IMR-90 (cell line): ENCODE measurements around the gene PLD6. TPM values are rescaled to one million over a fixed set of nuclear protein-coding genes. Genes with fewer than 3 reads are reported as not detected.
A peak's percentile ranks its signal among the peaks of the same experiment; 100 is the strongest.

Experiments used
- ATAC-seq: fragments of 200-7000 bp; cut with Tn5 transposase; 2 replicates; pipeline ENCODE4 v1.9.1; 2020; ENCODE audit warnings: low read depth, mild to moderate bottlenecking, moderate library complexity
- BruUV-seq: library from RNA; stranded (reverse); fragments of 400-500 nt; replicated peaks from 2 replicates; lab custom pipeline; 2021; lab: Mats Ljungman, UMichigan
- CTCF ChIA-PET: fragments of 300-600 bp; formaldehyde crosslinking; extraction: SDS; loops from one replicate; lab custom pipeline; 2021; ENCODE audit warnings: antibody characterized with exemption; lab: Yijun Ruan, JAX
- POLR2A ChIA-PET: fragments of 300-600 bp; sonication (Branson Sonifier 250); formaldehyde crosslinking; loops from one replicate; lab custom pipeline; 2022; ENCODE audit warnings: antibody characterized with exemption; ENCODE audit not compliant: unreplicated experiment; lab: Charles Lee
- DNase-seq: peaks from one replicate; pipeline ENCODE4 v3.0.0; 2013
- H2AFZ ChIP-seq: replicated peaks from 2 replicates; pipeline ENCODE3; 2013; ENCODE audit warnings: low read length, mild to moderate bottlenecking; ENCODE audit not compliant: poor library complexity
- H2AK5ac ChIP-seq: 2 replicates; pipeline ENCODE4 v1.6.1; 2013; ENCODE audit warnings: low read depth, low read length, inconsistent platforms
- H2AK9ac ChIP-seq: replicated peaks from 2 replicates; pipeline ENCODE3; 2013; ENCODE audit warnings: mild to moderate bottlenecking, low read depth, low read length, moderate library complexity; ENCODE audit not compliant: poor library complexity
- H2BK120ac ChIP-seq: 2 replicates; pipeline ENCODE4 v1.6.1; 2013; ENCODE audit warnings: low read depth, low read length, inconsistent platforms
- H2BK15ac ChIP-seq: 3 replicates; pipeline ENCODE4 v1.6.1; 2013; ENCODE audit warnings: low read depth, low read length, inconsistent platforms
- H2BK20ac ChIP-seq: 2 replicates; pipeline ENCODE4 v1.6.1; 2013; ENCODE audit warnings: low read depth, mild to moderate bottlenecking, inconsistent platforms, low read length, moderate library complexity
- H2BK5ac ChIP-seq: 2 replicates; pipeline ENCODE4 v1.6.1; 2013; ENCODE audit warnings: mild to moderate bottlenecking, low read depth, low read length, inconsistent platforms; ENCODE audit not compliant: poor library complexity, severe bottlenecking
- H3K14ac ChIP-seq: replicated peaks from 2 replicates; pipeline ENCODE4 v1.6.1; 2013; ENCODE audit warnings: low read depth, low read length, inconsistent platforms
- H3K18ac ChIP-seq: 2 replicates; pipeline ENCODE4 v1.6.1; 2013; ENCODE audit warnings: low read depth, low read length, control low read depth
- H3K23ac ChIP-seq: 2 replicates; pipeline ENCODE4 v1.6.1; 2013; ENCODE audit warnings: low read depth, low read length, inconsistent platforms
- H3K27ac ChIP-seq: 2 replicates; pipeline ENCODE4 v1.5.1; 2013; ENCODE audit warnings: mild to moderate bottlenecking, control low read depth, low read length; ENCODE audit not compliant: insufficient read depth
- H3K27me3 ChIP-seq: 2 replicates; pipeline ENCODE4 v1.6.1; 2013; ENCODE audit warnings: low read length; ENCODE audit not compliant: control insufficient read depth, insufficient read depth
- H3K36me3 ChIP-seq: 2 replicates; pipeline ENCODE4 v1.6.1; 2013; ENCODE audit warnings: low read length, mixed read lengths; ENCODE audit not compliant: control insufficient read depth, insufficient read depth
- H3K4ac ChIP-seq: 2 replicates; pipeline ENCODE4 v1.6.1; 2013; ENCODE audit warnings: low read depth, low read length, inconsistent platforms
- H3K4me1 ChIP-seq: 2 replicates; pipeline ENCODE4 v1.6.1; 2013; ENCODE audit warnings: low read length, mixed read lengths; ENCODE audit not compliant: control insufficient read depth, insufficient read depth
- H3K4me2 ChIP-seq: 2 replicates; pipeline ENCODE4 v1.6.1; 2013; ENCODE audit warnings: low read depth, mild to moderate bottlenecking, control low read depth, low read length, moderate library complexity
- H3K4me3 ChIP-seq: 2 replicates; pipeline ENCODE4 v1.5.1; 2013; ENCODE audit warnings: low read depth, mild to moderate bottlenecking, control low read depth, low read length, moderate library complexity; ENCODE audit not compliant: insufficient read depth
- H3K56ac ChIP-seq: 2 replicates; pipeline ENCODE4 v1.6.1; 2013; ENCODE audit warnings: low read length, inconsistent platforms; ENCODE audit not compliant: insufficient read depth; ENCODE audit errors: extremely low read depth
- H3K79me1 ChIP-seq, 2 experiments: 2 replicates each; pipeline ENCODE4 v1.6.1; 2013; ENCODE audit warnings: low read length in 2 of 2, inconsistent platforms in 1 of 2, low read depth in 1 of 2
- H3K9ac ChIP-seq: 2 replicates; pipeline ENCODE4 v1.6.1; 2013; ENCODE audit warnings: low read depth, low read length, control low read depth
- H3K9me1 ChIP-seq: 2 replicates; pipeline ENCODE4 v1.6.1; 2013; ENCODE audit warnings: low read length, inconsistent platforms; ENCODE audit not compliant: insufficient read depth
- H3K9me3 ChIP-seq: 2 replicates; pipeline ENCODE4 v1.6.1; 2013; ENCODE audit warnings: low read length; ENCODE audit not compliant: control insufficient read depth, insufficient read depth
- H4K20me1 ChIP-seq: 2 replicates; pipeline ENCODE4 v1.6.1; 2013; ENCODE audit warnings: low read length, inconsistent platforms; ENCODE audit not compliant: insufficient read depth
- H4K5ac ChIP-seq: 2 replicates; pipeline ENCODE4 v1.6.1; 2013; ENCODE audit warnings: mild to moderate bottlenecking, low read depth, low read length, control low read depth
- H4K8ac ChIP-seq, 2 experiments: 2 replicates each; pipeline ENCODE4 v1.6.1; 2013; ENCODE audit warnings: low read depth in 2 of 2, low read length in 2 of 2, control low read depth in 1 of 2, inconsistent platforms in 1 of 2
- H4K91ac ChIP-seq: 2 replicates; pipeline ENCODE4 v1.6.1; 2013; ENCODE audit warnings: low read depth, low read length, inconsistent platforms; ENCODE audit not compliant: insufficient read depth
- BHLHE40 ChIP-seq: fragments of 150-350 bp; IDR thresholded peaks from 2 replicates; pipeline ENCODE4 v1.6.1; 2016; ENCODE audit warnings: mild to moderate bottlenecking, low read depth, low read length
- CEBPB ChIP-seq: IDR thresholded peaks from 2 replicates; pipeline ENCODE4 v1.6.1; 2012; ENCODE audit warnings: low read depth, low read length, improper control_type of control experiment
- CHD1 ChIP-seq: IDR thresholded peaks from 2 replicates; pipeline ENCODE4 v1.6.1; 2012; ENCODE audit warnings: low read depth, low read length, improper control_type of control experiment
- ELK1 ChIP-seq: fragments of 150-350 bp; IDR thresholded peaks from 2 replicates; pipeline ENCODE4 v1.6.1; 2016; ENCODE audit warnings: low read depth, mild to moderate bottlenecking, low read length, moderate library complexity, borderline replicate concordance
- FOS ChIP-seq: fragments of 150-350 bp; IDR thresholded peaks from 2 replicates; pipeline ENCODE4 v1.6.1; 2016; ENCODE audit warnings: low read depth, low read length
- MAFK ChIP-seq: IDR thresholded peaks from 2 replicates; pipeline ENCODE4 v1.6.1; 2012; ENCODE audit warnings: low read depth, low read length, improper control_type of control experiment
- MAZ ChIP-seq: IDR thresholded peaks from 2 replicates; pipeline ENCODE4 v1.6.1; 2012; ENCODE audit warnings: low read depth, mild to moderate bottlenecking, low read length, improper control_type of control experiment, moderate library complexity, borderline replicate concordance
- MXI1 ChIP-seq: IDR thresholded peaks from 2 replicates; pipeline ENCODE4 v1.6.1; 2012; ENCODE audit warnings: low read depth, mild to moderate bottlenecking, low read length, moderate library complexity, borderline replicate concordance
- RAD21 ChIP-seq: IDR thresholded peaks from 2 replicates; pipeline ENCODE4 v1.6.1; 2012; ENCODE audit warnings: low read length, improper control_type of control experiment
- RCOR1 ChIP-seq: IDR thresholded peaks from 2 replicates; pipeline ENCODE4 v1.6.1; 2012; ENCODE audit warnings: mild to moderate bottlenecking, low read length, improper control_type of control experiment; ENCODE audit not compliant: insufficient replicate concordance
- SMC3 ChIP-seq: fragments of 150-350 bp; IDR thresholded peaks from 2 replicates; pipeline ENCODE4 v1.6.1; 2016; ENCODE audit warnings: low read depth, mild to moderate bottlenecking, antibody characterized with exemption, low read length, moderate library complexity
- WGBS, 2 experiments: methylation state at CpG; one replicate each; pipeline versions ENCODE4 v1.1.5 to v1.1.7; 2013; ENCODE audit warnings: missing lambda C conversion rate in 2 of 2; ENCODE audit not compliant: insufficient read length in 1 of 2; ENCODE audit errors: extremely low coverage in 2 of 2; 5-methylcytosine and 5-hydroxymethylcytosine counted together
- dilution Hi-C: fragments of 300-500 bp; cut with HindIII; formaldehyde crosslinking; loops from one replicate; pipeline ENCODE4 v1.14.3; 2018; ENCODE audit warnings: low sequenced_read_pairs; ENCODE audit not compliant: unreplicated experiment
- in situ Hi-C: fragments of 300-500 bp; cut with MboI; formaldehyde crosslinking; loops from 3 replicates; pipeline ENCODE4 v1.14.3; 2019; ENCODE audit warnings: low sequenced_read_pairs, inconsistent platforms, mixed read lengths
- intact Hi-C: fragments of 100-400 bp; cut with micrococcal nuclease; formaldehyde crosslinking; loops from 2 replicates; pipeline ENCODE4 v1.10.0; 2022
- polyA plus RNA-seq, 3 experiments: library from polyadenylated mRNA; depleted of rRNA; stranded (reverse); fragments of >200 nt; gene quantifications; 2 replicates each; pipeline ENCODE4 v1.2.3, GENCODE V29; 2012; ENCODE audit warnings: low replicate concordance in 1 of 3
- total RNA-seq: library from RNA; depleted of rRNA; stranded (reverse); fragments of >200 nt; gene quantifications from 2 replicates; pipeline ENCODE4 v1.2.3, GENCODE V29; 2012
- TF ChIP-seq, protein P1 (sequence below): conservative IDR thresholded peaks from 2 replicates; pipeline ENCODE4 v1.5.1; 2012; ENCODE audit warnings: mild to moderate bottlenecking, low read depth, low read length, improper control_type of control experiment
- TF ChIP-seq, protein P2 (sequence below): fragments of 150-350 bp; IDR thresholded peaks from 2 replicates; pipeline ENCODE4 v1.6.1; 2017; ENCODE audit warnings: mild to moderate bottlenecking, antibody characterized with exemption, low read length, low read depth

The PLD6 gene
- total and polyA plus RNA-seq, 2 of the 4 experiments (the other 2 are of a cell fraction): 1.1 to 1.5 TPM

DNA sequence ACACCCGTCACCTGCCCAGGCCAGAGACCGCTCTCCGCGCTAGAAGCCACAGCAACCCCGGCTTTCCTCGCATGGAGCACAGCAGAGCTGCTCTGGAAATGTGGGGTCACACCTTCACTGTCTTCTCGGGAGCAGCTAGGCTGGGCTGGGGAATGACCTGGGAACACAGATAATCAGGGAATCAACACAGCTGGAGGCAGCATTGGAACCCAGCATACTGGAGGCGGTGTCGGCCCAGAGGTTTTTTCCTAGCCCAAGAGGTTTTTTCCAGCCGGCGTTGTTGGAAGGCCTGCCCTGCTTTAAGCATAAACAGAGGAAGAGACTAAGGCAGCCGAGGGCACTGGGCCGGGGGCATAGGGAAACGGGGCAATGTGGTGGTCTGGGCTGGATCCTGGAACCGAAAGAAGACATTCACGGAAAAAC, 791 bp upstream of the PLD6 start:
- Histone ChIP-seq H3K23ac (no peak overlapping the region; the same call in 1 of the 2 replicates), H3K4me2 (no peak overlapping the region), H3K56ac (no peak overlapping the region), H2AFZ (peak overlapping the region; percentile 85), H2BK15ac (no peak overlapping the region), H3K4me1 (peaks cover 16% of the 10 kb centered on the region), H3K4me3 (no peak overlapping the region), H2BK5ac (no peak overlapping the region), H2BK20ac (peak overlapping the region; percentile 44; the same call in 1 of the 2 replicates), H4K20me1 (peaks cover 4% of the 10 kb centered on the region; the same call in 1 of the 2 replicates), H3K18ac (peak overlapping the region; percentile 29; the same call in 1 of the 2 replicates), H3K9me3 (no peaks in the 10 kb centered on the region), H3K9me1 (peaks cover 15% of the 10 kb centered on the region; the same call in 1 of the 2 replicates), H3K9ac (no peak overlapping the region), H3K27me3 (no peaks in the 10 kb centered on the region), H4K91ac (no peak overlapping the region), H3K36me3 (peaks cover 5% of the 10 kb centered on the region), H2AK9ac (peak overlapping the region; percentile 75), H3K4ac (peak overlapping the region; percentile 75), H4K5ac (no peak overlapping the region), H2AK5ac (peak overlapping the region; percentile 70; the same call in 1 of the 2 replicates), H2BK120ac (peak overlapping the region; percentile 52; the same call in 1 of the 2 replicates), H3K79me1 (peaks cover 0 to 7% of the 10 kb centered on the region in 2 experiments; a peak in 2 of 4 replicates), H3K14ac (peak overlapping the region; percentile 62; the same call in 1 of the 2 replicates), H4K8ac (peak overlapping the region in 1 of 2 experiments; percentile 59; a peak in 2 of 4 replicates), H3K27ac (no peak overlapping the region)
- WGBS, 2 experiments: 76% methylated on average over 10 of the region's 16 CpGs; no CpG with 5 or more reads in 1 of the 2 experiments
- TF ChIP-seq SMC3 (no peak), FOS (no peak), RCOR1 (no peak), CEBPB (no peak), MAZ (no peak), MXI1 (no peak), BHLHE40 (no peak), MAFK (no peak), ELK1 (no peak), RAD21 (no peak), CHD1 (no peak)
- TF ChIP-seq, protein P1, sequence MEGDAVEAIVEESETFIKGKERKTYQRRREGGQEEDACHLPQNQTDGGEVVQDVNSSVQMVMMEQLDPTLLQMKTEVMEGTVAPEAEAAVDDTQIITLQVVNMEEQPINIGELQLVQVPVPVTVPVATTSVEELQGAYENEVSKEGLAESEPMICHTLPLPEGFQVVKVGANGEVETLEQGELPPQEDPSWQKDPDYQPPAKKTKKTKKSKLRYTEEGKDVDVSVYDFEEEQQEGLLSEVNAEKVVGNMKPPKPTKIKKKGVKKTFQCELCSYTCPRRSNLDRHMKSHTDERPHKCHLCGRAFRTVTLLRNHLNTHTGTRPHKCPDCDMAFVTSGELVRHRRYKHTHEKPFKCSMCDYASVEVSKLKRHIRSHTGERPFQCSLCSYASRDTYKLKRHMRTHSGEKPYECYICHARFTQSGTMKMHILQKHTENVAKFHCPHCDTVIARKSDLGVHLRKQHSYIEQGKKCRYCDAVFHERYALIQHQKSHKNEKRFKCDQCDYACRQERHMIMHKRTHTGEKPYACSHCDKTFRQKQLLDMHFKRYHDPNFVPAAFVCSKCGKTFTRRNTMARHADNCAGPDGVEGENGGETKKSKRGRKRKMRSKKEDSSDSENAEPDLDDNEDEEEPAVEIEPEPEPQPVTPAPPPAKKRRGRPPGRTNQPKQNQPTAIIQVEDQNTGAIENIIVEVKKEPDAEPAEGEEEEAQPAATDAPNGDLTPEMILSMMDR: no peak
- TF ChIP-seq, protein P2, sequence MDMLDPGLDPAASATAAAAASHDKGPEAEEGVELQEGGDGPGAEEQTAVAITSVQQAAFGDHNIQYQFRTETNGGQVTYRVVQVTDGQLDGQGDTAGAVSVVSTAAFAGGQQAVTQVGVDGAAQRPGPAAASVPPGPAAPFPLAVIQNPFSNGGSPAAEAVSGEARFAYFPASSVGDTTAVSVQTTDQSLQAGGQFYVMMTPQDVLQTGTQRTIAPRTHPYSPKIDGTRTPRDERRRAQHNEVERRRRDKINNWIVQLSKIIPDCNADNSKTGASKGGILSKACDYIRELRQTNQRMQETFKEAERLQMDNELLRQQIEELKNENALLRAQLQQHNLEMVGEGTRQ: no peak
- ChIA-PET CTCF (interaction anchor here (0.6 kb wide), 1 partner anchor 17 kb away, joined by 3 read pairs; no protein-coding TSS in a partner anchor), POLR2A (no interaction called here)
- in situ Hi-C loops: no loop called here
- BruUV-seq: no TSS peak
- dilution Hi-C loops: no loop called here
- intact Hi-C loops: no loop called here
- DNase-seq (no peak), ATAC-seq (no peak; the same call in 1 of the 2 replicates)
